Superior temporal gyrus (tissue), 1 donor: ENCODE results near the gene HOXC13.

Experiments
- DNase-seq: peaks from one replicate; pipeline ENCODE4 v3.0.0-alpha.2; 2016; ENCODE audit errors: extremely low spot score

HOXC13 gene

GRCh38 chr12:53970451-53970850, 31.8 kb downstream of the HOXC13 start:
- DNase-seq = no peak

GRCh38 chr12:53971129-53971528, 32.5 kb downstream of the HOXC13 start:
- DNase-seq = no peak

DNA sequence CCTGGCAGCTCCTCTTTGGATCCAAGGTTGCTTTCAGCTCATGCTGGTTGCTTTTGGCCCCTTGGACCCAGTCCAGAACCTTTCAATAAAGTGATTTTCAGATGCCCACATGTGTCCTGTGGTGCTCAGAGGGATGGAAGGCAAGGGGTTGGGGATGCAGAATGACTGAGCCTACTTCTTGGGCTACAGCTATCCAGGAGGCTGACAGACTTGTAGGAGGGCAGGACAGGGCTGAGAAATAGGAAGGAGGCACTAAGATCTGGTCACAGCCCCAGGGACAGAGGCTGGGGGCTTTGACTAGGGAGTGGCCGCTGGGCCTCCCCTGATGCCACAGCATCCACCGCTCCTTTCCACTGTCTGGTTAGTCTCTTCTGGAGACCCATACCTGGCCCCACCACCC, 33.1 kb downstream of the HOXC13 start:
- no peak for DNase-seq

- DNase-seq = no peak
Measured at GRCh38 chr12:53972152-53972702, 33.6 kb downstream of the HOXC13 start.

DNA sequence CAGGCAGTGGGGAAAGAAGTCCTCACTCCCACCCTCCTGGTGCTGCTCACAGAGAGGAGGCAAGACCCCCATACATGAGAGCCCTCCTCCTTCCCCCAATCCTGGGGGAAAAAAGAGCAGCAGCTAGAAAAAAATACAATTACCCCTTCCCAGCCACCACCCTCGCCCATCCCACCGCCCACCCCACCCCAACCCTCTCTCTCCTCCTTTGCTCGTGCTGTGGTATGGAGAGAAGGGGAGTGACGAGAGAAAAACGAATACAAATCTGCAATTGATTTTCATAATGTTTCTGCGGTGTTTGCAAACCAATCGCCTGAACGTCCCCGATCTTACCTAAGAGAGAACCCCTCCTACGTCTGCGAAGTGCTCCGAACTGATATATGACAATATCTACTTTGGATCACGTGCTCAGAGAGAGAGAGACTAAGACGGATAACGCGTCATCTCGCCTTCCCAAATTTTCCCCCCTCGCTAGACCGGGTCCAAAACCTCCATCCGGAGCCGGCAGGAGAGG, 34.1 kb downstream of the HOXC13 start, which contains the start of gene HOXC11:
TSS of gene HOXC11 (plus strand) at position 405 of the 514 bp plus-strand sequence. CDS start 116 bp downstream, outside the sequence.
- DNase-seq = no peak

- DNase-seq = no peak
Measured at GRCh38 chr12:53973236-53974042, 34.8 kb downstream of the HOXC13 start.

GRCh38 chr12:53974084-53975063, 35.7 kb downstream of the HOXC13 start, which contains the start of gene HOTAIR:
Gene HOTAIR, minus strand, starts transcription at chr12:53974954.
- no peak for DNase-seq

GRCh38 chr12:53975064-53975471, 36.4 kb downstream of the HOXC13 start:
- no peak for DNase-seq

DNA sequence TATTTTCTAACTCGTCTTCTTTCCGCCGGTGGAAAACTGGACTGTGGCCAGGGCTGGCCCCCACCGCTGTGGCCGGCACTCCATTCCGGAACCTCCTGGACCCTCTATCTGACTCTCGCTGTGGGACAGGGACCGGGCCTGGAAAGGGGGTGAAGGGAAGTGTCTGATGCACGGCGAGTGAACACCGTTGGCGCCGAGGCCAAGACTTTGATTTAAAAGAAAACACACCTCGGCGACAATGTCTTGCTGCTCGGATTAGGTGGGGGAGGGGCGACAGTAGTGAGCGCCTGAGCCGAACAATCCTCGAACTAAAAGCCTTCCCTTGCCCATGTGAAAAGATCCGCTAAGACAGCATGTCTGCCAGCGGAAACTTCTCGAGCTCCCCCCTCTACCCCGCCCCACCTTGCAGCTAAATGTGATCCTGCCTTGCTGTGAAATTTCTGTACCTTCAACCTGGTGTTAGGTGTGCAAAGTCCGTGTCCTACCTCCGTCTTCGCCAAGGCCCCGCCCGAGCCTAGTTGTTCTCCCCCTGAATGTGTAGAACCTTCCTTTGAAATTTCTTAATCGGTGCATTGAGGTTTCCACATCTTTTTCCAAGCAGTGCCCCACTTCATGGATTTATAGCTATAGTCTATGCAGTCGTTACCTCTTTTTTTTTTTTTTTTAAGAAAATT, 37.0 kb downstream of the HOXC13 start:
- no peak for DNase-seq

DNA sequence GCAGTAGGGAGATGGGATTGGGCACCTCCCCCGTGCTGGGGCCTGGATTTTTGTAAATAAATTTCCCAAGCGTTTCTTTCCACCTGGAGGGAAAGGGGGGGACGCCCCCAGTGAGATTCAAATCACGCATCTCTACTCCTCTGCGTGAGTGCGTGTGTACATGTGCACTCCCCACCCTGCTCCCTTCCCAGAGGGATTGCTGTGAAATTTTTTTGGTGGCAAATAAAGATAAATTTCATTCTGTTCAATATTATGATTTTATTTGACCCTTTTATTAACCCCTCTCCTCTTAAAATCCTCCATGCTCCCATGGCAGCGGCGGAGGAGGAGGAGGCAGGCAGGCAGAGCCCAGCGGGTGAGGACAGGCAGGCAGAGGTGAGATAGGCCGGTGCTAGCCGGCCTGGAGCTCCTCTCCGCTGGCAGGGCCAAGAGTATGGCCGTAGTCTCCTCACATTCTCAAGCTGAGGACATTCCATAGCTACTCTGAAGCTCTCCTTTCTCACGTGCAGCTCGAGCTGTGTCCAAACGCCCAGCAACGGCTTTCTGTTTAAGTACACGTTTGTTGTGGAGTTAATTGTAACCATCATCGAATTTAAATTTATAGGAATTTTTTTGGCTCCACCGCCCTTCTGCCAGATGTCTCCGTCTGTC, 37.7 kb downstream of the HOXC13 start:
- DNase-seq = no peak

DNA sequence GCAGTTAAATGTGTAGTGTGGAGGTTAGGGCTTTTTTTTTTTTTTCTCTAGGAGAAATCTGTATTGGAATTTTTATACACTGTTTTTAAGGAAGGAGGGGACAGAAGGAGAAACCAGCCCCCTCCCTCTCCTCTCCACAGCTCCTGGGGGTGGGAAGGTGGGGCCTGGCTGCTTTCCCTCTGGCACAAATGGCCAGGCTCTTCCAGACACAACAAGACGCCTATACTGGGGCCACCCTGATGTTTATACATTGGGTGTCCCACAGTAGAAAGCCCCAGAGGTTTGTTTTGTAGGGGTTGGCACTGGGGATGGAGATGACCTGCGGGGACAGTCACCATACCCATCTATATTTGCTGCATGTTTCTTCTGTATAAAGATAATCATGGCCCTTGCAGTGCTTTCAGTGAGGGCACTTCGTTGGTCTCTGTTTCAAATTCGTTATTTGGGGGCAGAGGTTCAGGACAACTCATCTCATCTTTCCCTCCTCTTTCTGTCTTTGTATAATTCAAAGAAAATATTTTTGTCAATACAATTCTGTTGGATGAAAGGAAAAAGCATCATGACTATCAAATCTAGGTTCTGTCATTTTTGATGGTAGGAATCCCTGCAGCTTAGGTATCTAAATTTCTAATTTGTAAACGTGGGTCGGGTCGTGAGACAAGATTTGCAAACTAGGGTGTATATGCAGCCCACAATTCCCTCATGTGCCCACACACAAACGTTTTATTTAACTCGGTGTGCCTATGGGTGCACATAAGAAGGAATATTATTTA, 38.4 kb downstream of the HOXC13 start:
- no peak for DNase-seq

DNA sequence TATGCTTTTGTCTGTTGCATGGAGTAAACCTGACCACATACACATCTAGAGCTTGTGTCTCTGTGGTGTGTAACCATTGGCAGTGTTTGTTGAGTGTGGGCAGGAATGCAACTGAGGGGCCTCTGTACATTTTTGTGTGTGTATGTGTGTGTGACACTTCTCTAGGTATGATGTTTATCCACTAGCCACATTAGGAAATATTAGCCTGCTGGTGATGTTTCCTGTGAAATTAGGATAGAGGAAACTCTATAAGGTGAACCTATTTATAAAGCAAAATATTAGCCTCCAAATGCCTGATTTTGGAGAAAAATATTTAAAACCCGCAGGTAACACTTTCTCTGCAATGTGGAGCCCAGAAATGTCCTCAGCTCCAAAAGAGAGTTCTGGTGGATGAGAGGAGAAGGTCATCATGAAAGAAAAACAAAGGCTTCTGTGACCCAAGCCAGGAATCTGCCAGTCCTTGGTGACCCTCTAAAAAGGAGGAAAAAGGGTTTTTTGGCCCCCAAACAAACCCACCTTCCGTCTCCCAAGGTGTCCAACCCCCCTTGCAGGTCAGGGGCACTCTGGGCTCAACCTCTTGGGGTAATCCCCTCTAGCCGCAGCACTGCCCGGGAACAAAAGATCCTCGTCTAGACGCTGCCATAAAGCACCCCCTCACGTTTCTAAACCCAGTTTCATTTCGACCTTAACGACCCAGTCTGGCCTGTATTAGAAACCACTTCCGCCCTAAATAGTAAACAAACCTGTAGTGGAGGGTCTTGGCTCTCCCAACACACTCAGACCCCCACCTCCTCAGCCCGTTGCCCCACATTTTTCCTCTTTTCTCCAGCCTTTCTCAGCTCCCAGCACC, 39.2 kb downstream of the HOXC13 start:
- no peak for DNase-seq

DNA sequence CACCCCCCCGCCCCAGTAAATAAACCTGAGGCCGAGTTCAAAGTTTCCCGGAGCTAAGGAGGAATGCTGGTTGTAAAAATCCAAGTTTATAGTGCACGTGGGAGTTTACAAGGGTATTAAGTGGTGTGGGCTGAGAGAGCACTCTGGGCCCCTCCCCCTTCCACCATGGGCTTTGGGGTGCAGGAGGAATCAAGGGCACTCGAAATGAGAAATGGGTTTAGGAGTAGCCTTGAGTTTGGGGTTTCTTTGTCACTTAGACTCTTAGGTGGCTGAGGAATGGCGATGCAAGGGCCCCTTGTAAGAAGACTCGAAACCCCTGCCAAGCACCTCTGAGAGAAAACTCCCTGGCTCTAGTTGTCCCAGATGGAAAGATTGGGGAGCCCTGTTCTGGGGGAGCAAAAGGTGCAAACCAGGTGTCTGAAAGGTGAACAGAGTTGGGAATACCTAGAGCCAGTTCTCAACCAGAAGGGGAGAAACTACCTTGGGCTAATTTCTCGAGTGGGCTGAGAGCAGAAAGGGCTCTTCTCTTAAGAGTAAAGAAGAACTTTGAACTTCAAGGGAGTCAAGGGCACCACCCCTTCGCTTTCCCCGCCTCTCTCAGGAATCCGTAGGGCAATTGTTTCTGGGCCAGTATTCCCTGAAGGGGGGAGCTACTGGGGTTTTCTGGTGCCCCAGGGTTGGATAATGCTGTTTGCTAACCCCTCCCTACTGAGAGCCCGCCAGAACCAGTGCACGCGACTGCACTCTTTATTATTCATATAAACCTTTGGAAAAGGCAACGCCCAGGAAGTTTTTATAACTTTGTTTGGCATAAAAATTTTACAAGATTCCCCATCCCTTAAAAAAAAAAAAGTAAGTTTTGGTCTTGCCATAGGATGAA, 40.1 kb downstream of the HOXC13 start:
- no peak for DNase-seq

GRCh38 chr12:53980104-53980801, 41.6 kb downstream of the HOXC13 start:
- no peak for DNase-seq

GRCh38 chr12:53980802-53981496, 42.3 kb downstream of the HOXC13 start:
- no peak for DNase-seq

GRCh38 chr12:53981634-53982565, 43.3 kb downstream of the HOXC13 start:
- DNase-seq = no peak
